ENCODE data around the gene CFAP20DC. TPM values are rescaled to one million over a fixed set of nuclear protein-coding genes. Genes with fewer than 3 reads are reported as not detected.
"Not testable (repeated sequence)": the region's sequence is repeated elsewhere in the genome, so short reads cannot be mapped to it uniquely, and the experiment has no call there.

Gene CFAP20DC
- total RNA-seq, 1 donor from 2014 or later, result 1.2 TPM

- DNase-seq, result no peak
Observed at GRCh38 chr3:58728723-58729122, 321.1 kb downstream of the CFAP20DC start.

GRCh38 chr3:58725326-58725853 lies 324.4 kb downstream of the CFAP20DC start:
- DNase-seq, result no peak

- no peak for DNase-seq
Observed at GRCh38 chr3:58724336-58724735, 325.5 kb downstream of the CFAP20DC start.

GRCh38 chr3:58723173-58723572 lies 326.7 kb downstream of the CFAP20DC start:
- DNase-seq, result no peak

GRCh38 chr3:58722561-58722960 lies 327.3 kb downstream of the CFAP20DC start:
- no peak for DNase-seq

GRCh38 chr3:58720526-58720925 lies 329.3 kb downstream of the CFAP20DC start:
- no peak for DNase-seq

DNA sequence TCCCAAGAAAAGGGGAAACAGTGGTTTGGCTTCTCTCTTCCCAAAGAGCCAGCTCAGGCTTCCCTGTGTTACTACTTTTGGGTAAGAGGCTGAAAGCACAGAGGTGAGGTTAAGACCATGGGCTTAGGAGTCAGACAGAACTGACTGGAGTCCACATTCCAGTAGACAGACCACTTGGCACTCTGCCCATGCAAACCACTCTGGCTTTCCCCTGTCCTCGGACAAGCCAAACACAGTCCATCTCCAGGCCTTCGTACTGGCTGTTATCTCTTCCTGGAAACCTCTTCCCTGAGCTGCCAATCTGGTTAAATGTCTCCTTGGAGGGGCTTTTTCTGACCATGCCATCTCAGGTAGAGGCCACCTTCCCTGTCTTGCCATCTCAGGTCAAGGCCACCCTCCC lies 330.1 kb downstream of the CFAP20DC start:
- no peak for DNase-seq

DNA sequence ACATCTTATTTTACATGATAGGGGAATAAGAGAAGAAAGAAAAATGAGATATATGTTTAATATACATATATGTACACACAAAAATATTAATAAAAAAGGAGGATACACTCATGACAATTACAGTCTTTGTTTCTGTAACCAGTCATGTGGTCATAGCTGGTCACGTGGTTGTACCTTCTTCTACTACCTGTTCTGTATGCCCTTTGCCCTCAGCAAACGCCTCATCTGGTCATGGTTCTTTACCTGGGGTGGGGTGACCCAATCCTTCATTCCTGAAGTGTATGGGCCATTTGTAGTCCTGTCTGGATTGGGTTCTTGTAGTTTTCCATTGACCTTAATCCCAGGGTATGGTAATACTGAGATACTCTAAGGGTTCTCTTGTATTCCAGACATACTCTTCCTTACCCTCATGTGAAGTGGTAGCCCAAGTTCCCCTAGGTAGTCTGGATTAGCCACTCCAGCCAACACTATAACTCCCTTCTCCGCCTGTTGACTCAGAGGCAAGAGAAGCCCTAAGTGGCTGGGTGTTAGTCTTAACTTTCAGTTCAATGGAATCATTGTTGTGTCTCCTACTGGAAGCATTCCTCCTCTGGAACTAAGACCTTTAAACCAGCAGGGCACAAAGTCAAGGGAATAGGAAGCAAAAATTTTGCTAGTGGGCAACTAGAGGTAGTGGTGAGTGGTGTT lies 336.0 kb downstream of the CFAP20DC start:
- DNase-seq, result no peak

DNA sequence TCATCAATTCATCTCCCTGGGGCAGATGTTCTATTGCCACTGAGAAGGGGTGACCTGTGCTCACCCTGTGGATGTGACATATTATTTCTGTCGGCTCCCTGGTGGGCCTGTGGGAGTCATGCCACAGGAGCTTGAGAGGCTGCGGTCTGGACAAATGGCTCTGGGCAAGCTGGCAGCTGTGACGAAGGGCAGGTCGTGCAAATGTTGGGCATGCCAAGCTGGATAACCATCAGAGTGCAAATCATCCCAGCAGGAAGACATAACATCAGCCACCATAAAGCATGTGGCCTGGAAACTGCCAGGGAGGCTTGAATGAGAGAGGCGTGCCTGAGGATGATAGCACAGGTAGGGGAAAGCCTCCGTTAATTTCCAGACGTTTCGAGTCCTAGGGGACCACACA lies 338.0 kb downstream of the CFAP20DC start:
- no peak for DNase-seq

DNA sequence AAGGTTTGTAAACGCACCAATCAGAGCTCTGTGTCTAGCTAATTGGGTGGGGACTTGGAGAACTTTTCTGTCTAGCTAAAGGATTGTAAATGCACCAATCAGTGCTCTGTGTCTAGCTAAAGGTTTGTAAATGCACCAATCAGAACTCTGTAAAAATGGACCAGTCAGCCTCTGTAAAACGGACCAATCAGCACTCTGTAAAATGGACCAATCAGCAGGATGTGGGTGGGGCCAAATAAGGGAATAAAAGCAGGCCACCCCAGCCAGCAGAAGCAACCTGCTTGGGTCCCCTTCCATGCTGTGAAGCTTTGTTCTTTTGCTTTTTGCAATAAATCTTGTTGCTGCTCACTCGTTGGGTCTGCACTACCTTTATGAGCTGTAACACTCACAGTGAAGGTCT lies 340.8 kb downstream of the CFAP20DC start:
- DNase-seq, result not testable (repeated sequence)

DNA sequence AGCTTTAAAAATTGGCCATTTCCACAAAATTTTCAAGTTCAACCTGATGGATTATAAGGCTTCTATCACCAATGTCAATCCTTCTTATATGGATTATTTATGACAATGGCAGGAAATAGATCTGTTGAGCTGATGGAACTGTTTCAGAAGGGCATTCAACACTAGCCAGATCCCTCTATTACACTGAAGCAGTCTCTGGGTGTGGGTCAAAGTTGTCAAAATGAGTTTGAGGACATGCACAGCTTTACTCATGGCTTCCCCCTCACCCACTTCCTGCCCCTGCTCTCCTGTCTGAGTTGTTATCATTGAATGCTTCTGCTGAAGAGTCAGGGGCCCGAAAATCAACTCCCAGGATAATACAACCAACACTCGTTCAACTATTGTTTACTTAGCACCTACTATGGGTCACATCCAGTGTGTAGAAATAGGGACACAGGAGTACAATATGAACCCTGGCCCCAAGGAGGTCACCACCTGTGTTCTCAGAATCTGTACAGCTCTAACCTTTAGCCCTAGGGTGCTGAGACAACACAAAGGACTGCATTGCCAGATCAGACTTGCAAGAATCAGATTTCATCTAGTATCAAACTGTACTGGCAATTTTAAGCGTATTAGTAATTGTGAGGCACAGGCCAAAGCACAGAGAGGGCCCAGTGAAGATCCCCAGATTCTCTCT lies 341.6 kb downstream of the CFAP20DC start:
- no peak for DNase-seq

DNA sequence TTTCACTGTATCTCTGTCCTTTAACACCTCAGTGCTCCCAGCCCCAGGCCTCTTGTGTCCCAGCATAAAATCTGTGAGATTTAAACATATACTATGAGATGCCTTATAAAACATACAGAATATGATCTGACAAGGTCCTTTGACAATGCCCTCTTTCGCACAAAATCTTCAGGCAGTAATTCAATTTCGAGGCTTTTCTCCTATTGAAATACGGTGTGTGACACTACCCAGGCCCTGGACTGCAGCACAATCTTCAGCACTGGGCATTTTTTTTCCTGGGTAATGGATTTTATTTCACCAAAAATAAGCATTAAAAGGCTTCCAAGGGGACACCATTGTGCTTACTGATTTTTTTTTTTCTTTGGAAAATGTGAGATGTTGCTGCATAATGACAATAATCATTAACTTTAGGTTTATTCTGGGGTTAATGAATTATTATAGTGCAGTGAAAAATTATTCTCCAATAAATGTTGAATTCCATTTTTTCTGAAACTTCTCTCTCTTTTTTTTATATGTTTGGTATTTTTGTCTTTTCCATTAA lies 342.4 kb downstream of the CFAP20DC start:
- no peak for DNase-seq

- DNase-seq, result no peak
Observed at GRCh38 chr3:58706395-58707167, 343.2 kb downstream of the CFAP20DC start.

- DNase-seq, result no peak
Observed at GRCh38 chr3:58704745-58705144, 345.1 kb downstream of the CFAP20DC start.

DNA sequence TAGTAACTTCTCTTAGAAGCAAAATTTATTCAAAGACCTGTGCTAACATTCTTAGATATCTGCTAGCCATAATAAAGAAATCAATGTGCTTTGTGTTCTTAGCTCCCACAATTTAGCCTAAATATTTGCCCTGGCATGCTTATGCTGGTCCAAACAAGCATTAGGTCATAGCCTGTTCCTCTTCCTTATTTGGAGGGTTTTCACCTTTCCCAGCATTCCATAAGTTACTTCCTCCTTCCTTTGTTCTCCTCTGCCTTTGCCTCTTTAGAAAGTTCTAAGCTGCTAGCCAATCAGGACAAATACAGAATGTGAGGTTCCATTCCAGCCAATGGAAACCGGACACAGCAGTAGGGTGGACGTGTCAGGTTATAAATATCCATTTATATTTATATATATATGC lies 345.5 kb downstream of the CFAP20DC start:
- not testable (repeated sequence) for DNase-seq

- no peak for DNase-seq
Observed at GRCh38 chr3:58698246-58698645, 351.6 kb downstream of the CFAP20DC start.

DNA sequence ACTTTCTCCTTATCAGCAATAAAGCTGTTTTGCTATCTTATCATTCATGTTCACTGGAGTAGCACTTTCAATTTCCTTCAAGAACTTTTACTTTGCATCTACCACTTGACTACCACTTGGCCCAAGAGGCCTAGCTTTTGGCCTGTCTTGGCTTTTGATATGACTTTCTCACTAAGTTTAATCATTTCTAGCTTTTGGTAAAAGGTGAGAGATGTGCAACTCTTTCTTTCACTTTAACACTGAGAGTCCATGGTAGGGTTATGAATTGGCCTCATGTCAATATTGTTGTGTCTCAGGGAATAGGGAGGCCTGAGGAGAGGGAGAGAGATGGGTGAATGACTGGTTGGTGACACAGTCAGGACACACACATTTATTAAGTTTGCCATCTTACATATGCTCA lies 352.3 kb downstream of the CFAP20DC start:
- no peak for DNase-seq

DNA sequence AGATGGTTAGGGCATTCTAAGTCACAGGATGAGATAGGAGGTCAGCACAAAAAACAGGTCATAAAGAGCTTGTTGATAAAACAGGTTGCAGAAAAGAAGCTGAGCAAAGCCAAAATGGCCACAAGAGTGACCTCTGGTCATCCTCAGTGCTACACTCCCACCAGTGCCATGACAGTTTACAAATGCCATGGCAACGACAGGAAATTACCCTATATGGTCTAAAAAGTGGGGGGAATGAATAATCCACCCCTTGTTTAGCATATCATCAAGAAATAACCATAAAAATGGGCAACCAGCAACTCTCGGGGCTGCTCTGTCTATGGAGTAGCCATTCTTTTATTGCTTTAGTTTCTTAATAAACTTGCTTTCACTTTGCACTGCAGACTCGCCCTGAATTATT lies 353.0 kb downstream of the CFAP20DC start:
- not testable (repeated sequence) for DNase-seq

DNA sequence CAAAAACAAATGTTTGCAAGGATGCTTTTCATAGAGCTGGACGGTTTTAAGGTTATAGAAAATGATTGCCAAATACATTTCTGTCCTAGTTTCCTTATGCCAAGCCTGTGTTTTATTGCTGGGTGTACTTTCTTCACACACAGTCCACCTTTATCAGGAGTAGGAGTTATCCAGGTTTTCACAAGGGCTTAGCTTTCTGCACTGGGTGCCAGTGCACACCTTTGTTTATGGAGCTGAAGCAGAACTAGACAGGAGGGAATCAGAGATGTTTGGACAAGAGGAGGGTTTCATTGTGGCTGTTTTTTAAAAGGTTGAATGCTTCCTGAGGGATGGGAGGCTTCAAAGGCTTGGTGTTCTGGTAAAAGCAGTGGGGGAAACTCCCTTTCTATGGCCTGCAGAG lies 353.7 kb downstream of the CFAP20DC start:
- no peak for DNase-seq

DNA sequence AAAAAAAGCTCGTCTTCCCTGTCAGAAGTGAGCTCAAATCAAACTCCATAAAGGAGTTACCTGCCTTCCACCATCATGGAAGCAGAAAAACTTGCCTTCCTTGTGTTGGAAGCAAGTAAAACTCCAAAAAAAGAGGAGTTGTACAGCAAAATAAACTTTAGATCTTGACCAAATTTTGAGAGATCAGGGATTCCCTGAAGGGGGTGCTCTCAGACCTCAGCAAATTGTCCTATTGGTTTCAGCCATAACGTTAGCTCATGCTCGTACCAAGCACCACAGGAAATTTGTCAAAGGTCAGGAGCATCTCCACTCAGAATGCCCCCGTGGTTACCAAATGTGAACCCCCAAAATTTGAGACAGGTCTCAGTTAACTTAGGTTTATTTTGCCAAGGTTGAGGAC lies 354.5 kb downstream of the CFAP20DC start:
- DNase-seq, result not testable (repeated sequence)

GRCh38 chr3:58693940-58694850 lies 355.6 kb downstream of the CFAP20DC start:
- no peak for DNase-seq

DNA sequence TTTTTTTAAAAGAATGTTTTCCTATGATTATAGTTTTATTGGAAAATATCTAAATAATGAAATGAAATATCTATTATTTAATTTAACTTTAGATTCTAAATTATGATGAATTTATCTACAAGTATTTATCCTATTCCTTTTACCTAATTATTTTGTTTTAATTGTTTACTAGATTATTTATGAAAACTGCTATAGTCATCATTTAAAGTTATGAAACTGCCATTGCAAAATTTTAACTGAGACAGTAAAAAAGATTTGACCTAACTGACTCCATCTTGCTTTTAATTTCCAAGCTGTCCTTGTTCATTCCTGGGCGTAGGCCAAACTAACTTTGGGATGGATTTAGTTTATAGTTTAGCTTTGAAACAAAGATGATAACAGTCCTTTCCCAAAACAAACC lies 357.3 kb downstream of the CFAP20DC start:
- no peak for DNase-seq

All from dermis blood vessel endothelial cell (primary cell).